ENCODE data around the gene CSMD2.

GRCh38 chr1:33512226-33513011 is 652.6 kb downstream of the CSMD2 start:
- TF ChIP-seq CTCF (IDR thresholded peaks at IDR 0.05): no peak
- TF ChIP-seq POLR2A (IDR thresholded peaks at IDR 0.05): no peak
